HCT116 (cell line): Measurements from ENCODE around the gene TPX2. TPM values are rescaled to one million over a fixed set of nuclear protein-coding genes. Genes with fewer than 3 reads are reported as not detected.

Source experiments
- ATAC-seq: fragments of 200-7000 bp; cut with Tn5 transposase; 2 replicates; pipeline ENCODE4 v1.9.1; 2020; ENCODE audit warnings: mild to moderate bottlenecking, moderate library complexity
- BruUV-seq: library from RNA; stranded (reverse); fragments of 400-500 nt; replicated peaks from 2 replicates; lab custom pipeline; 2021; lab: Mats Ljungman, UMichigan
- CTCF ChIA-PET: fragments of 300-600 bp; sonication (Branson Sonifier 250); formaldehyde crosslinking; loops from one replicate; lab custom pipeline; 2021; ENCODE audit warnings: antibody characterized with exemption; lab: Charles Lee
- POLR2A ChIA-PET: fragments of 300-600, 350-600 bp; sonication (Branson Sonifier 250); formaldehyde crosslinking; loops from one replicate; lab custom pipeline; 2021; ENCODE audit warnings: antibody characterized with exemption; lab: Charles Lee
- RAD21 ChIA-PET, 2 experiments: fragments of 300-600 bp; sonication (Branson Sonifier 250); formaldehyde crosslinking; loops; one replicate each; lab custom pipeline; 2023; ENCODE audit warnings: low total read pairs in 2 of 2; ENCODE audit not compliant: uncharacterized antibody in 2 of 2, unreplicated experiment in 2 of 2, low non-redundant PET in 1 of 2; lab: Charles Lee
- DNase-seq: peaks from one replicate; pipeline ENCODE4 v3.0.0-alpha.2; 2010; ENCODE audit warnings: low read depth, low spot score
- H2AFZ ChIP-seq: fragments of 200-600 bp; shearing (Covaris generic), sonication (generic); 2 replicates; pipeline ENCODE4 v1.6.1; 2017; ENCODE audit warnings: low read depth, mixed run types, mixed read lengths, antibody characterized with exemption, low read length; ENCODE audit not compliant: poor library complexity, severe bottlenecking
- H3K27ac ChIP-seq: 2 replicates; pipeline ENCODE4 v1.5.1; 2012; ENCODE audit warnings: low read depth, low read length
- H3K27me3 ChIP-seq: fragments of 200-600 bp; sonication (generic); 2 replicates; pipeline ENCODE4 v1.6.1; 2016; ENCODE audit warnings: mixed run types, low read length, mixed read lengths; ENCODE audit not compliant: insufficient read depth
- H3K36me3 ChIP-seq, 2 experiments: fragments of 200-500 bp in 1 of 2; fragments of 200-600 bp in 1 of 2; sonication (Bioruptor generic) in 1 of 2; sonication (generic) in 1 of 2; 2 replicates each; pipeline versions ENCODE4 v1.5.1 to v1.6.1; 2014 to 2016; ENCODE audit warnings: low read length in 2 of 2, inconsistent platforms in 1 of 2, mixed read lengths in 1 of 2, mixed run types in 1 of 2; ENCODE audit not compliant: insufficient read depth in 2 of 2, control insufficient read depth in 1 of 2
- H3K4me1 ChIP-seq, 2 experiments: fragments of 200-600 bp in 1 of 2; sonication (generic) in 1 of 2; 2 replicates each; pipeline versions ENCODE4 v1.5.1 to v1.6.1; 2012 to 2017; ENCODE audit warnings: low read length in 2 of 2, inconsistent platforms in 1 of 2, mild to moderate bottlenecking in 1 of 2, mixed read lengths in 1 of 2, mixed run types in 1 of 2, moderate library complexity in 1 of 2; ENCODE audit not compliant: insufficient read depth in 2 of 2, control insufficient read depth in 1 of 2
- H3K4me2 ChIP-seq: fragments of 200-600 bp; sonication (generic); 2 replicates; pipeline ENCODE4 v1.6.1; 2017; ENCODE audit warnings: mixed run types, low read length, mixed read lengths
- H3K4me3 ChIP-seq, 2 experiments: fragments of 200-600 bp in 1 of 2; sonication (generic) in 1 of 2; replicated peaks in 1 of 2; 2 replicates each; pipeline ENCODE4 v1.5.1; 2011 to 2016; ENCODE audit warnings: low read length in 2 of 2, control low read depth in 1 of 2, low read depth in 1 of 2, mild to moderate bottlenecking in 1 of 2, mixed read lengths in 1 of 2, mixed run types in 1 of 2
- H3K79me2 ChIP-seq: fragments of 200-600 bp; sonication (generic); 2 replicates; pipeline ENCODE4 v1.6.1; 2017; ENCODE audit warnings: mild to moderate bottlenecking, mixed run types, low read length, moderate library complexity, mixed read lengths; ENCODE audit not compliant: insufficient read depth
- H3K9ac ChIP-seq: fragments of 200-600 bp; sonication (generic); 2 replicates; pipeline ENCODE4 v1.6.1; 2016; ENCODE audit warnings: low read length, mixed read lengths
- H3K9me2 ChIP-seq: fragments of 200-600 bp; sonication (generic), shearing (Covaris generic); 2 replicates; pipeline ENCODE4 v1.6.1; 2017; ENCODE audit warnings: mixed run types, mild to moderate bottlenecking, moderate library complexity; ENCODE audit not compliant: insufficient read depth
- H3K9me3 ChIP-seq, 2 experiments: fragments of 200-500 bp in 1 of 2; fragments of 200-600 bp in 1 of 2; sonication (Bioruptor generic) in 1 of 2; sonication (generic) in 1 of 2; 2 replicates each; pipeline ENCODE4 v1.6.1; 2014 to 2017; ENCODE audit warnings: low read length in 2 of 2, mixed read lengths in 2 of 2, inconsistent platforms in 1 of 2, low read depth in 1 of 2, mild to moderate bottlenecking in 1 of 2, mixed run types in 1 of 2, moderate library complexity in 1 of 2; ENCODE audit not compliant: control insufficient read depth in 1 of 2, insufficient read depth in 1 of 2
- H4K20me1 ChIP-seq: fragments of 200-600 bp; sonication (generic), shearing (Covaris generic); 2 replicates; pipeline ENCODE4 v1.6.1; 2017; ENCODE audit warnings: mixed run types, mild to moderate bottlenecking, moderate library complexity; ENCODE audit not compliant: insufficient read depth
- ATF3 ChIP-seq: IDR thresholded peaks from 2 replicates; pipeline ENCODE4 v1.6.1; 2012
- CBX3 ChIP-seq: IDR thresholded peaks from 2 replicates; pipeline ENCODE4 v1.6.1; 2012; ENCODE audit warnings: low read depth
- EZH2 ChIP-seq: fragments of 200-600 bp; sonication (generic); IDR thresholded peaks from 2 replicates; pipeline ENCODE4 v1.6.1; 2017; ENCODE audit warnings: antibody characterized with exemption, mixed run types
- FOSL1 ChIP-seq: IDR thresholded peaks from 2 replicates; pipeline ENCODE4 v1.6.1; 2012; ENCODE audit warnings: low read depth
- JUND ChIP-seq: IDR thresholded peaks from 2 replicates; pipeline ENCODE4 v1.6.1; 2012
- MAX ChIP-seq: IDR thresholded peaks from 2 replicates; pipeline ENCODE4 v1.6.1; 2012
- POLR2A ChIP-seq: IDR thresholded peaks from 2 replicates; pipeline ENCODE4 v1.7.0; 2011; ENCODE audit warnings: borderline replicate concordance; ENCODE audit not compliant: insufficient read depth, insufficient read length; ENCODE audit errors: extremely low read depth
- SIN3A ChIP-seq: IDR thresholded peaks from 2 replicates; pipeline ENCODE4 v1.6.1; 2012; ENCODE audit warnings: low read depth
- ZBTB33 ChIP-seq: IDR thresholded peaks from 2 replicates; pipeline ENCODE4 v1.6.1; 2011; ENCODE audit warnings: mild to moderate bottlenecking, low read length, moderate library complexity; ENCODE audit not compliant: insufficient replicate concordance; ENCODE audit errors: extremely low read depth
- intact Hi-C: fragments of 100-400 bp; cut with micrococcal nuclease; formaldehyde crosslinking; loops from 2 replicates; pipeline ENCODE4 v1.10.0; 2022
- total RNA-seq: library from RNA; stranded (reverse); gene quantifications from one replicate; pipeline ENCODE4 v1.2.1, GENCODE V29; 2021; ENCODE audit not compliant: unreplicated experiment

TPX2 gene
- total RNA-seq, 1 experiment from 2014 or later, result 163 TPM

GRCh38 chr20:31843881-31844280, 104.8 kb downstream of the TPX2 start:
- Histone ChIP-seq H4K20me1 (no peaks in the 10 kb centered on the region), H3K36me3 (no peaks in the 10 kb centered on the region), H3K27me3 (no peaks in the 10 kb centered on the region), H3K4me2 (no peak overlapping the region), H2AFZ (no peak overlapping the region), H3K4me3 (no peak overlapping the region), H3K9ac (no peak overlapping the region), H3K9me3 (no peaks in the 10 kb centered on the region), H3K79me2 (no peaks in the 10 kb centered on the region), H3K9me2 (no peaks in the 10 kb centered on the region), H3K27ac (no peak overlapping the region), H3K4me1 (peaks cover 16 to 27% of the 10 kb centered on the region in 2 experiments)
- intact Hi-C loops, result no loop called here
- TF ChIP-seq CBX3, result no peak
- TF ChIP-seq EZH2, result no peak
- TF ChIP-seq SIN3A, result no peak
- CTCF ChIA-PET, result no interaction called here
- POLR2A ChIA-PET, result no interaction called here
- BruUV-seq, result no TSS peak
- ATAC-seq, result no peak
- no peak for DNase-seq
- RAD21 ChIA-PET, result no interaction called here

- Histone ChIP-seq H3K4me1 (peaks cover 16 to 27% of the 10 kb centered on the region in 2 experiments), H3K36me3 (no peaks in the 10 kb centered on the region), H3K9ac (no peak overlapping the region), H3K79me2 (no peaks in the 10 kb centered on the region), H3K27ac (no peak overlapping the region), H3K4me3 (no peak overlapping the region), H4K20me1 (no peaks in the 10 kb centered on the region), H3K9me3 (no peaks in the 10 kb centered on the region), H2AFZ (no peak overlapping the region), H3K9me2 (no peaks in the 10 kb centered on the region), H3K4me2 (no peak overlapping the region), H3K27me3 (no peaks in the 10 kb centered on the region)
- no peak for TF ChIP-seq ZBTB33
- TF ChIP-seq JUND, result no peak
- TF ChIP-seq SIN3A, result no peak
- no peak for TF ChIP-seq FOSL1
- TF ChIP-seq POLR2A, result no peak
- no peak for TF ChIP-seq ATF3
- no peak for TF ChIP-seq MAX
- BruUV-seq, result no TSS peak
- POLR2A ChIA-PET, result no interaction called here
- no peak for ATAC-seq
- no peak for DNase-seq
- RAD21 ChIA-PET, result no interaction called here
- CTCF ChIA-PET, result interaction anchor here (0.7 to 1.6 kb wide), 2 partner anchors 8 to 22 kb away, joined by 3 to 4 read pairs; no protein-coding TSS in a partner anchor
- intact Hi-C loops, result no loop called here
Measured at GRCh38 chr20:31844737-31845299, 105.7 kb downstream of the TPX2 start.
